Gastroesophageal sphincter (tissue), 4 donors: ENCODE results near the gene FRMD3. TPM values are rescaled to one million over a fixed set of nuclear protein-coding genes. Genes with fewer than 3 reads are reported as not detected.

Source experiments
- ATAC-seq: fragments of 150-250 bp; one replicate; pipeline ENCODE4 v1.9.1; 2016; ENCODE audit warnings: mild to moderate bottlenecking, moderate library complexity
- H3K27ac ChIP-seq, 4 donors: fragments of 200-600 bp; sonication (generic) in 3 of 4; 1 replicate in 3 of 4; 2 replicates in 1 of 4; pipeline ENCODE4 v1.5.1; 2016 to 2019
- H3K27me3 ChIP-seq: fragments of 200-600 bp; sonication (generic); one replicate; pipeline ENCODE4 v1.5.1; 2019
- H3K36me3 ChIP-seq, 2 donors: fragments of 200-600 bp; sonication (generic); one replicate each; pipeline ENCODE4 v1.5.1; 2019; ENCODE audit warnings: control low read depth in 1 of 2
- H3K4me1 ChIP-seq, 3 donors: fragments of 200-600 bp; sonication (generic); 1 replicate in 2 of 3; 2 replicates in 1 of 3; pipeline ENCODE4 v1.5.1; 2016 to 2019; ENCODE audit warnings: control low read depth in 2 of 3
- H3K4me3 ChIP-seq, 2 donors: fragments of 200-600 bp; sonication (generic); one replicate each; pipeline ENCODE4 v1.5.1; 2019; ENCODE audit warnings: mild to moderate bottlenecking in 1 of 2, moderate library complexity in 1 of 2
- H3K9me3 ChIP-seq, 3 donors: fragments of 200-600 bp; sonication (generic); one replicate each; pipeline ENCODE4 v1.5.1; 2017 to 2019; ENCODE audit warnings: control low read depth in 2 of 3
- EP300 ChIP-seq: sonication (generic); formaldehyde crosslinking; IDR thresholded peaks from one replicate; pipeline ENCODE4 v1.6.1; 2017; ENCODE audit warnings: antibody characterized with exemption, mild to moderate bottlenecking
- POLR2A ChIP-seq, 2 donors: fragments of 450-650 bp; IDR thresholded peaks; one replicate each; pipeline ENCODE4 v1.6.1; 2017; ENCODE audit warnings: antibody characterized with exemption in 2 of 2, mild to moderate bottlenecking in 2 of 2, moderate library complexity in 1 of 2
- POLR2AphosphoS5 ChIP-seq: sonication (generic); formaldehyde crosslinking; IDR thresholded peaks from one replicate; pipeline ENCODE4 v1.6.1; 2017; ENCODE audit warnings: antibody characterized with exemption
- WGBS, 2 donors: methylation state at CpG; one replicate each; pipeline ENCODE4 v1.1.5; 2018; ENCODE audit warnings: low coverage in 1 of 2; 5-methylcytosine and 5-hydroxymethylcytosine counted together
- total RNA-seq, 4 donors: library from RNA; depleted of rRNA; stranded (reverse); fragments of >200 nt; gene quantifications; one replicate each; pipeline ENCODE4 v1.1.0, GENCODE V29; 2016
- TF ChIP-seq, protein P1 (sequence below), 4 experiments: fragments of 200-600 bp in 2 of 4; fragments of 450-650 bp in 2 of 4; sonication (generic) in 1 of 4; IDR thresholded peaks; one replicate each; pipeline ENCODE4 v1.5.1; 2017 to 2019; ENCODE audit warnings: antibody characterized with exemption in 4 of 4, mild to moderate bottlenecking in 2 of 4, moderate library complexity in 2 of 4

The FRMD3 gene
- total RNA-seq, 4 donors from 2014 or later, result 6.8 to 15.1 (median 11.3) TPM

DNA sequence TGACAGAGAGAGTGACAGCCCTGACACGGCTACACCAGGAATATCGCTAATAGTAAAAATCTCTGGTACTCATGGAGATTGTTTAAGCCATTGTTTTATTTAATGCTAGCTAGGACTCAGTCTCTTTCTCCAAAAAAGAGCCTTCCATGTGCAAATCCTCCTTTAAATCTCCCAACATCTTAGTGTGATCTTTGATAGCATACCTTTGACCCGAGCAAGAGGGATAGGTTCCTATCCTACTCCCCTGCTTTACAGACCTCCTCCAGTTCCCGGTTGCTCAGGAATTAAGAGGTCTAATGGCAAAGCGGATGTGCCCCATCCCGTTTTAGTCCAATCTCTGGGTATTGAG is 663 bp upstream of the FRMD3 start:
- TF ChIP-seq, protein P1, sequence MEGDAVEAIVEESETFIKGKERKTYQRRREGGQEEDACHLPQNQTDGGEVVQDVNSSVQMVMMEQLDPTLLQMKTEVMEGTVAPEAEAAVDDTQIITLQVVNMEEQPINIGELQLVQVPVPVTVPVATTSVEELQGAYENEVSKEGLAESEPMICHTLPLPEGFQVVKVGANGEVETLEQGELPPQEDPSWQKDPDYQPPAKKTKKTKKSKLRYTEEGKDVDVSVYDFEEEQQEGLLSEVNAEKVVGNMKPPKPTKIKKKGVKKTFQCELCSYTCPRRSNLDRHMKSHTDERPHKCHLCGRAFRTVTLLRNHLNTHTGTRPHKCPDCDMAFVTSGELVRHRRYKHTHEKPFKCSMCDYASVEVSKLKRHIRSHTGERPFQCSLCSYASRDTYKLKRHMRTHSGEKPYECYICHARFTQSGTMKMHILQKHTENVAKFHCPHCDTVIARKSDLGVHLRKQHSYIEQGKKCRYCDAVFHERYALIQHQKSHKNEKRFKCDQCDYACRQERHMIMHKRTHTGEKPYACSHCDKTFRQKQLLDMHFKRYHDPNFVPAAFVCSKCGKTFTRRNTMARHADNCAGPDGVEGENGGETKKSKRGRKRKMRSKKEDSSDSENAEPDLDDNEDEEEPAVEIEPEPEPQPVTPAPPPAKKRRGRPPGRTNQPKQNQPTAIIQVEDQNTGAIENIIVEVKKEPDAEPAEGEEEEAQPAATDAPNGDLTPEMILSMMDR (IDR thresholded peaks at IDR 0.05), result no peak
- no peak for TF ChIP-seq POLR2A (IDR thresholded peaks at IDR 0.05)
- no peak for TF ChIP-seq EP300
- no peak for TF ChIP-seq POLR2AphosphoS5
- H3K27ac ChIP-seq, result peak overlapping the region in 3 of 4 donors; percentile 71 to 77 (median 71)
- H3K36me3 ChIP-seq, result no peaks in the 10 kb centered on the region
- peak overlapping the region in 1 of 2 donors; percentile 63 for H3K4me3 ChIP-seq
- peaks cover 30% of the 10 kb centered on the region for H3K27me3 ChIP-seq
- H3K4me1 ChIP-seq, result peaks cover 0 to 30% (median 0%) of the 10 kb centered on the region in 3 donors
- WGBS, 2 donors, result 0 to 44% methylated on average over 3 to 5 of the region's 6 CpGs
- ATAC-seq, result no peak
- H3K9me3 ChIP-seq, result no peaks in the 10 kb centered on the region

DNA sequence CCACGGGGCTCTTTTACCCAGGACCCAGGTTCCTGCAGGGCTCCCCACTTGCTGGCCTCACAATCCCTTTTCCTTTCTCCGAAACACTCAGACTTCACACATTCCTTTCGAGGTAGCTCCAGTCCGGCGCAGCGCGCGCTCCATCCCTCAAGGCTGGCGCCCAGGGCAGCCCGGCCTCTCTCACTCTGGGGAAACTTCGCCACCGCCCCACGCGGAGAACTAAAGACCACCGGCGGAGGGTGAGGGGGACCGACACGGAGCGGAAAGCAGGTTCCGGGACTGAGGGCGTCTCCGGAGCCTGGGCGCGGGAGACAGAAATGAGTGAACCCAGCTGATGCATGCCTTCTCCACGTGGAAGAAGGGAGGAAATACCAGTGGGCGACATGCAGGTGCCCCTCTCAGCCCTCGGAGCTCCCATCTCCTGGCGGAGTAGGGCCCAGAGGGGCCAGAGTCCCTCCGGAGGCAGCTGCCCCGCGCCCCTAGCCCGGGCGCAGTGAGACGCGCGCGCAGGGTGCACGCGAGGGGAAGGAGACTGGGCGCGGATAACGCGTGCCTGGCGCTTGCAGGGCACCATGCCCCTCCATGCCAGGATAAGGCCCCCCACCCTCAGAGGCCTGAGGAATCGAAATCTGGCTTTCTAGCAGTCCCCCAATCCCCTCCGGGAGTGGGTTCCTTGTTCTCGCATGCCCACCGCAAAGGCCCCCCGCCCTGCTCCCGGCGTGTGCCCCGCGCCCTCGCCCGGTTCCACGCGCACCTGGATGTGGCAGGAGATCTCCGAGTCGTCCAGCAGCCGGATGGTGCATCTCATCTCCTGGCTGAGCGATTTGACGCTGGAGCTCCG is 650 bp downstream of the FRMD3 start:
- ATAC-seq, result no peak
- Histone ChIP-seq H3K9me3 (no peaks in the 10 kb centered on the region), H3K27ac (peak overlapping the region in 3 of 4 donors; percentile 71 to 77 (median 71))

DNA sequence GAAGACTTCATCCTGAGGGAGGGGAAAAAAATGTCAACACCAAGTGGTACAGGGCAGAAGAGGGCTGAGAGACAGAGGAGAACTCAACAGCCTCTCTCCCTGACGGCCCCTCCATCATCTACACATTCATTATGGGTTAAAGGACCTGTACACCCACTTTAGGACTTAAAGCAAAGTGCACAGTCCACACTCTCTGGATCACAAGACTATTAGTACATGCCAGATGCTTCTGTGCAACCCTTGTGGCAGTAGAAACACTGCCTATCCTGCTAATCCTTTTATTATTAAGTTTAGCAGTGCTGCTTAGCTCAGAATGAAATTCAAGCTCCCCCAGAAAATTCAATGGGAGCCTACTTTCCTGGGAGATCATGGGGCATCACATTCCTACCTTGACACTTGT is 1.9 kb downstream of the FRMD3 start:
- 36 to 80% methylated on average over 1 of the region's 1 CpG for WGBS, 2 donors
- H3K9me3 ChIP-seq, result no peaks in the 10 kb centered on the region
- no peaks in the 10 kb centered on the region for H3K36me3 ChIP-seq
- peak overlapping the region in 1 of 2 donors; percentile 63 for H3K4me3 ChIP-seq
- TF ChIP-seq, protein P1 (IDR thresholded peaks at IDR 0.05), result no peak
- TF ChIP-seq EP300 (no peak), POLR2AphosphoS5 (no peak), POLR2A (IDR thresholded peaks at IDR 0.05) (no peak)
- peaks cover 0 to 30% (median 0%) of the 10 kb centered on the region in 3 donors for H3K4me1 ChIP-seq
- ATAC-seq, result no peak
- H3K27ac ChIP-seq, result no peak overlapping the region
- peaks cover 30% of the 10 kb centered on the region for H3K27me3 ChIP-seq

More for the DNA sequence above, 650 bp downstream of the FRMD3 start:
- Histone ChIP-seq H3K4me1 (peaks cover 0 to 30% (median 0%) of the 10 kb centered on the region in 3 donors), H3K27me3 (peaks cover 30% of the 10 kb centered on the region), H3K4me3 (peak overlapping the region; percentile 45 to 63), H3K36me3 (no peaks in the 10 kb centered on the region)
- TF ChIP-seq POLR2A (IDR thresholded peaks at IDR 0.05) (no peak), EP300 (no peak), POLR2AphosphoS5 (no peak)
- TF ChIP-seq, protein P1 (IDR thresholded peaks at IDR 0.05), result no peak
- 0% methylated on average over 2 to 4 of the region's 63 CpGs for WGBS, 2 donors

DNA sequence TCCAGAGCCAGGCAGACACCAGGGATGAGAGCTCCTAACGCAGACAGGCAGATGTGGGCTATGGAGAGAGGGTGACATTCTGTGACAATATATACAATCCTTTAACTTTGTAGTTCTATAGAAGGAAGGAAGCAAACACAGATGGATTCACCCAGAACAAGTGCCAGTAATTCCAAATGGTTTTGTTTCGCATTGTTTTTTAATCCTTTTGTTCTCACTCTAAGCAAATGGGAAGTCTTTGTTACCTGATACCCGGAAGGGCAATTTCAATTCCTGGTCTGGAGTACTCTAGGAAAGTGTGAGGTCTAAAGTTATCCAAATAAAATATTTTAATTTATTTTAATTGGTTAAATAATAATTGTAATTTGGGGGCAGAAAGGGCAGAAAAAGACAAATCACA is 2.5 kb downstream of the FRMD3 start:
- Histone ChIP-seq H3K9me3 (no peaks in the 10 kb centered on the region), H3K27me3 (peaks cover 30% of the 10 kb centered on the region), H3K27ac (no peak overlapping the region), H3K36me3 (no peaks in the 10 kb centered on the region), H3K4me1 (peaks cover 0 to 30% (median 0%) of the 10 kb centered on the region in 3 donors), H3K4me3 (no peak overlapping the region)
- no peak for ATAC-seq
- WGBS, 2 donors, result 72 to 81% methylated on average over 3 of the region's 3 CpGs
- no peak for TF ChIP-seq EP300
- TF ChIP-seq, protein P1 (IDR thresholded peaks at IDR 0.05), result no peak
- no peak for TF ChIP-seq POLR2A (IDR thresholded peaks at IDR 0.05)
- no peak for TF ChIP-seq POLR2AphosphoS5

DNA sequence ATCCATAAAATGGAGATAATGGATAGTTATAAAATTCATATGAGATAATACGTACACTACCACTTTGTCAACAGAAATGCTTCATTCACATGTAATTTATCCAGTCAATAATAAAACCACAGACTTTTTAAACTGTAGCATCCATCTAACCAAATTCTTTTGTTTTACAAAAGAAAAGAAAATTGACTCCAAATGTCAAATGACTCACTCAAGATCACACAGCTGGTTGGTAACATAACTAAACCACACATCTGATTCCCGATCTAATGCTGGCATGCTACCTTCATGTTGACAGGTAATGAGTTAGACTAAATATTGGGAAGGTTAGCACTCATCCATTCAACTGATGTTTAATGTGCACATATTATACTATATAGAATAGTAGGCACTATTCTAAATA is 4.9 kb downstream of the FRMD3 start:
- no peaks in the 10 kb centered on the region for H3K36me3 ChIP-seq
- H3K4me3 ChIP-seq, result no peak overlapping the region
- 83 to 90% methylated on average over 2 of the region's 2 CpGs for WGBS, 2 donors
- no peak for ATAC-seq
- H3K27me3 ChIP-seq, result peaks cover 22% of the 10 kb centered on the region
- peaks cover 0 to 20% (median 0%) of the 10 kb centered on the region in 3 donors for H3K4me1 ChIP-seq
- H3K27ac ChIP-seq, result no peak overlapping the region
- no peak for TF ChIP-seq POLR2AphosphoS5
- TF ChIP-seq, protein P1 (IDR thresholded peaks at IDR 0.05), result no peak
- TF ChIP-seq EP300, result no peak
- TF ChIP-seq POLR2A (IDR thresholded peaks at IDR 0.05), result no peak
- H3K9me3 ChIP-seq, result peaks cover 0 to 3% (median 0%) of the 10 kb centered on the region in 3 donors
